WTC11 (cell line): ENCODE results near the gene DHPS. TPM values are rescaled to one million over a fixed set of nuclear protein-coding genes. Genes with fewer than 3 reads are reported as not detected.

Experiments
- total RNA-seq: library from RNA; stranded (reverse); gene quantifications from 3 replicates; pipeline ENCODE4 v1.2.3, GENCODE V29; 2021

DHPS gene
- total RNA-seq, 1 experiment from 2014 or later = 115 TPM

Other genes with a start within 250 kb of the DHPS start
- gene ZNF443, start 240.9 kb downstream of the DHPS start, total RNA-seq = 7.0 to 8.0 TPM (median 7.1 TPM) in 3 replicates
- gene ZNF709, start 197.1 kb downstream of the DHPS start, total RNA-seq = 3.0 to 3.8 TPM (median 3.4 TPM) in 3 replicates
- gene ZNF564, start 130.4 kb downstream of the DHPS start, total RNA-seq = 8.9 to 11.1 TPM (median 10.7 TPM) in 3 replicates
- gene ZNF490, start 71.1 kb downstream of the DHPS start, total RNA-seq = 7.3 to 7.7 TPM (median 7.6 TPM) in 3 replicates
- 21.4 to 25.9 TPM (median 23.9 TPM) in 3 replicates for gene ZNF791, start 71.0 kb downstream of the DHPS start, total RNA-seq
- gene MAN2B1, start 15.1 kb downstream of the DHPS start, total RNA-seq = 69.2 to 73.4 TPM (median 72.0 TPM) in 3 replicates
- gene WDR83, start 15.1 kb downstream of the DHPS start, total RNA-seq = 21.8 to 26.3 TPM (median 23.7 TPM) in 3 replicates
- not detected in 3 replicates for gene GNG14, start 6.1 kb upstream of the DHPS start, total RNA-seq
- 13.7 to 16.0 TPM (median 15.2 TPM) in 3 replicates for gene FBXW9, start 14.8 kb upstream of the DHPS start, total RNA-seq
- gene TNPO2, start 42.1 kb upstream of the DHPS start, total RNA-seq = 90.9 to 105 TPM (median 94.4 TPM) in 3 replicates
- gene TRIR, start 52.8 kb upstream of the DHPS start, total RNA-seq = 165 to 172 TPM (median 167 TPM) in 3 replicates
- gene GET3, start 55.6 kb upstream of the DHPS start, total RNA-seq = 104 to 110 TPM (median 104 TPM) in 3 replicates
- 3.3 to 4.7 TPM (median 4.1 TPM) in 3 replicates for gene BEST2, start 69.9 kb upstream of the DHPS start, total RNA-seq
- gene HOOK2, start 93.7 kb upstream of the DHPS start, total RNA-seq = 70.0 to 83.3 TPM (median 81.4 TPM) in 3 replicates
- 6.6 to 11.5 TPM (median 10.2 TPM) in 3 replicates for gene JUNB, start 109.6 kb upstream of the DHPS start, total RNA-seq
- 378 to 447 TPM (median 447 TPM) in 3 replicates for gene PRDX2, start 119.9 kb upstream of the DHPS start, total RNA-seq
- gene THSD8, start 120.2 kb upstream of the DHPS start, total RNA-seq = 30.1 to 50.2 TPM (median 47.0 TPM) in 3 replicates
- gene RNASEH2A, start 124.7 kb upstream of the DHPS start, total RNA-seq = 71.3 to 78.2 TPM (median 72.9 TPM) in 3 replicates
- gene RTBDN, start 152.7 kb upstream of the DHPS start, total RNA-seq = 2.4 to 3.8 TPM (median 3.1 TPM) in 3 replicates
- 24.3 to 28.4 TPM (median 27.3 TPM) in 3 replicates for gene MAST1, start 156.6 kb upstream of the DHPS start, total RNA-seq
- gene DNASE2, start 199.6 kb upstream of the DHPS start, total RNA-seq = 31.7 to 35.7 TPM (median 33.4 TPM) in 3 replicates
- gene KLF1, start 205.3 kb upstream of the DHPS start, total RNA-seq = 0.32 to 0.89 TPM (median 0.72 TPM) in 3 replicates
- 58.6 to 69.0 TPM (median 59.8 TPM) in 3 replicates for gene GCDH, start 209.3 kb upstream of the DHPS start, total RNA-seq
- 1.1 to 2.2 TPM (median 1.9 TPM) in 3 replicates for gene SYCE2, start 237.4 kb upstream of the DHPS start, total RNA-seq